Stimulated activated CD8-positive, alpha-beta memory T cell treated with anti-CD3 and anti-CD28 coated beads, Interleukin-15, amount 100 ng/mL, for 4 hours (primary cell): ENCODE data around the gene CRIP1.

Source experiments
- DNase-seq, 2 donors: peaks; one replicate each; pipeline ENCODE4 v3.0.0-alpha.2; 2020; ENCODE audit warnings: low read depth in 2 of 2

The CRIP1 gene

GRCh38 chr14:105469456-105470349 is 17.0 kb upstream of the CRIP1 start:
- DNase-seq: no peak

DNA sequence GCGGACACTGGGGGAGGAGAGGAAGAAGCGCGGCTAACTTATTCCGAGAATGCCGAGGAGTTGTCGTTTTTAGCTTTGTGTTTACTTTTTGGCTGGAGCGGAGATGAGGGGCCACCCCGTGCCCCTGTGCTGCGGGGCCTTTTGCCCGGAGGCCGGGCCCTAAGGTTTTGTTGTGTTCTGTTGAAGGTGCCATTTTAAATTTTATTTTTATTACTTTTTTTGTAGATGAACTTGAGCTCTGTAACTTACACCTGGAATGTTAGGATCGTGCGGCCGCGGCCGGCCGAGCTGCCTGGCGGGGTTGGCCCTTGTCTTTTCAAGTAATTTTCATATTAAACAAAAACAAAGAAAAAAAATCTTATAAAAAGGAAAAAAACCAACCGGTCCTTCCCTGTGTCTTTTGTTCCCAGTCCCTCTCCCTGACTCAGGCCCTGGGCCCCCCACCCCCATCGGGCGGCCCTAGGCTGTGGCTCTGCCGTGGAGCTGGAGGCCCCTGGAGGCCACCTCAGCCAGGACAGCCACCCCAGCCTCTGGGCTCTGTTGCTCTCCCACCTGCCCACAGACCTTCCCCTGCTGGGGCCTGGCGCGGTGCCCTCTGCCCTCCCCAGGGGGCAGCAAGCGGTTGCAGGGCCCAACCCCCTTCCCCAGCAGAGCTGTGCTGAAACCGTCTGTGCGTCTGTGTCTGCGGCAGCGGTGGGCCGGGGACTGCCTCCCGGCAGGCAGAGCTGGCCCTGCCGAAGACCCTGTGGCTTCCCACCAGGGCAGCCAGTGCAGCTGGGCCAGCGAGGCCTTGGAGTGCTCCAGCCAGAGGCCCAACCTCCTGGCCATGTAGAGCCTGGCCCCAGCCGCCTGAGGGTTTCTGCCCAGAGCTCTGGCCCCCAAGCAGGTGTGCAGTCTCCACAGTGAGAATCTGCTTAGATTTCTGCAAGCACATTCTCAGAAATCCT is 16.1 kb upstream of the CRIP1 start:
- no peak for DNase-seq

- no peak for DNase-seq
Measured at GRCh38 chr14:105471297-105471821, 15.3 kb upstream of the CRIP1 start.

- no peak for DNase-seq
Measured at GRCh38 chr14:105471823-105472485, 14.7 kb upstream of the CRIP1 start.

- no peak for DNase-seq
Measured at GRCh38 chr14:105472486-105472991, 14.1 kb upstream of the CRIP1 start.

DNA sequence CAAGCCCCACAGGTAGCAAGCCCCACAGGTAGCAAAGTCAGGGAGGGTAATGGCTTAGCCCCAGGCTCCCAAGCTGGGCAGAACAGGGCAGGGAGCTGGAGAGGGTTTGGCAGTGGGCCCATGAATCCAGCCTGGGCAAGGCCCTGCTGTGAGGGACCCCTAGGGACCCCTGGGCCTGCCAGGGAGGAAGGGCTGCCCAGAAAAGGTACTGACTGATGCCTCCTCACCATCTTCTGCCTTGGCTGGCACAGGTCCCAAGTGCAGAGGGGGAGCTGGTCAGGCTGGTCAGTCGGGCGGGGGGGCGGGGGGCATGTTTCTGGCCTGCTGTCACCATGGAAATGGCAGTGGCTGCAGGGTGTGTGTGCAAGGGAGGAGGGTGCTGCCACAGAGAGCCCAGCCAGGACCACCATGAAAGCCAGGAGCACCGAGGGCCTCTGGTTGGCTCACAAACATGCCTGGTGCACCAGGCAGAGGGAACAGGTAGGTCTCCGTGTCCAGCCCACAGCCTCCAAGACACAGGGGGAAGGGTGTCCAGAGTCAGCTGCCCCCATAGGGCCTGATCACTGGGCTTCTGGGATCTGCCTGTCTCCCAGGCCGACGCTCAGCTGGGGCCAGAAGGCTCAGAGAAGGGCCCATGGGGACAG is 13.5 kb upstream of the CRIP1 start:
- no peak for DNase-seq

GRCh38 chr14:105473677-105474482 is 12.8 kb upstream of the CRIP1 start:
- DNase-seq: no peak

GRCh38 chr14:105474483-105475268 is 12.0 kb upstream of the CRIP1 start, which contains the start of gene CRIP2:
CRIP2 (plus strand) TSS chr14:105474821; CDS start chr14:105474863, 42 bp downstream.
- DNase-seq: no peak

- DNase-seq: no peak
Measured at GRCh38 chr14:105475269-105476096, 11.2 kb upstream of the CRIP1 start.

- no peak for DNase-seq
Measured at GRCh38 chr14:105476097-105476830, 10.4 kb upstream of the CRIP1 start.

DNA sequence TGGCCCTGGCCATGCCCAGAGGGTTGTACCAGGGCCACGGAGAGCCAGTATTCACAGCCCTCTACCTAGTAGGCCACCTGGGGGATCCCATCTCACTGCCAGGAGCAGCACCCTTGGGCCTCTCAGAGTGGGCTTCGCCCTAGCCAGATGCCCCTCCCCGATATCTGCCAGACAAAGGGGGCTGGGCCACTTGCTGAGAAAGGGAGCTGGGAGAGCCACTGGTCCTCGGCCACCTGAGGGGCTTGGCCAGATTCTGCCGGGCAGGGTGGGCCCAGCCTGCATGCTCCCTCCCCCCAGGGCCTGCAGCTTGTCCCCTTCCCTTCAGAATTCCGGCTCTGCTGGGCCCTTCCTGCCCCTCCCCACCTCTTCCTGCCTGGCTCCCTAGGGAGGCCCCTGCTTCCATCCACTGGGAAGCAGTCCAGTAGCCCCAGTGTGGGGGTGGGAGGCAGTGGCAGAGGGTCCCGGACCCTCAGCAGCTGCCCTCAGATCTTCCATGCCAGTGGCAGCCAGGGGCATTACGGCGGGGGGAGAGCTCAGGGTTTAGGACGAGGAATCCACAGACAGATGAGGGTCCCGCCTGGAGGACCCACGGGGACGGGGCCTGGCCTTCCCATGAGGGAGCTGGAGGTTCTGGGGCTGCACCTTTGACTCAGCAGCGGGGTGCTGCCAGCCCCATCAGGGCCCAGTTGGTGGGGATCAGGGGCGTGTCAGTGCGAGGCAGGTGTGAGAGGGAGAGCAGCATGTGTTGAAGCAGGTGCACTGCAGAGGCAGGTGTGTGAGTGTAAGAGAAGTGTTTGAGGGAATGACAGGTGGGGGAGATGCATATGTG is 9.6 kb upstream of the CRIP1 start:
- DNase-seq: no peak

DNA sequence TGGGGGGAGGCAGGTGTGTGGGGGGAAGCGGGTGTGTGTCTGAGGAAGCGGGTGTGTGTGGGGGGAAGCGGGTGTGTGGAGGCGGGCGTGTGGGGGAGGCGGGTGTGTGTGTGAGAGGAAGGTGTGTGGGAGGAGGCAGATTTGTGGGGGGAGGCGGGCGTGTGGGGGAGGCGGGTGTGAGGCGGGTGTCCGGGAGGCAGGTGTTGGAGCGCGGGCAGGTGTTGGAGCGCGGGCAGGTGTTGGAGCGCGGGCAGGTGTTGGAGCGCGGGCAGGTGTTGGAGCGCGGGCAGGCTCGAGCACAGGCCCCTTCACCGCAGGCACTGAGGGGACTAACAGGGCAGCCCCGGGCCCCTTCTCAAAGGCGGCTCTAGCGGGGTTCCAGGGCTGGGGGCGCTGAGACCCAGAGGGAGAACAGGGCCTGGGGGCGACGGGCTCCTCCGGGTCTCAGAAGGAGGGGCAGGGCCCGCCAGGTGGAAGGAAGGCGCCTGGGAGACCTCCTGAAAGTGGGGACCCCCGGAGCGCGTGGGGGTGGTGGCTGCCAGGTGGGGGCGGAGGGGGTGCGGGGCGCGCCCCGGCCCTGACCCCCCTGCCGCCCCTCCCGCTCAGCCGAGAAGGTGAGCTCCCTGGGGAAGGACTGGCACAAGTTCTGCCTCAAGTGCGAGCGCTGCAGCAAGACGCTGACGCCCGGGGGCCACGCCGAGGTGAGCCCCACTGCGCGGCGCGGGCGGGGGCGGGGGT is 8.9 kb upstream of the CRIP1 start:
- DNase-seq: peak in 1 of 2 donors; percentile 53

GRCh38 chr14:105478398-105479251 is 8.1 kb upstream of the CRIP1 start:
- DNase-seq: no peak

- DNase-seq: no peak
Measured at GRCh38 chr14:105479431-105480158, 7.1 kb upstream of the CRIP1 start.
